Suprapubic skin (tissue), 4 donors: ENCODE data around the gene CFAP97D1. TPM values are rescaled to one million over a fixed set of nuclear protein-coding genes. Genes with fewer than 3 reads are reported as not detected.
A peak's percentile ranks its signal among the peaks of the same experiment; 100 is the strongest.
"Not testable (repeated sequence)": the region's sequence is repeated elsewhere in the genome, so short reads cannot be mapped to it uniquely, and the experiment has no call there.

Experiments used
- DNase-seq, 2 donors: peaks; one replicate each; pipeline ENCODE4 v3.0.0-alpha.2; 2019; ENCODE audit warnings: low spot score in 2 of 2
- H3K27ac ChIP-seq: fragments of 200-600 bp; sonication (generic); one replicate; pipeline ENCODE4 v1.5.1; 2019
- H3K27me3 ChIP-seq: fragments of 200-600 bp; sonication (generic); one replicate; pipeline ENCODE4 v1.5.1; 2019
- H3K36me3 ChIP-seq: fragments of 200-600 bp; sonication (generic); one replicate; pipeline ENCODE4 v1.5.1; 2019
- H3K4me1 ChIP-seq: fragments of 200-600 bp; sonication (generic); one replicate; pipeline ENCODE4 v1.5.1; 2019
- H3K4me3 ChIP-seq: fragments of 200-600 bp; sonication (generic); one replicate; pipeline ENCODE4 v1.5.1; 2019; ENCODE audit warnings: mild to moderate bottlenecking
- H3K9me3 ChIP-seq: fragments of 200-600 bp; sonication (generic); one replicate; pipeline ENCODE4 v1.5.1; 2019
- CTCF ChIP-seq, 2 donors: fragments of 200-600 bp in 1 of 2; fragments of 450-650 bp in 1 of 2; sonication (generic) in 1 of 2; IDR thresholded peaks; one replicate each; pipeline ENCODE4 v1.5.1; 2016 to 2019; ENCODE audit warnings: antibody characterized with exemption in 2 of 2, mild to moderate bottlenecking in 1 of 2, moderate library complexity in 1 of 2
- EP300 ChIP-seq: sonication (generic); formaldehyde crosslinking; IDR thresholded peaks from one replicate; pipeline ENCODE4 v1.6.1; 2017; ENCODE audit warnings: antibody characterized with exemption
- POLR2A ChIP-seq, 2 donors: fragments of 450-650 bp; IDR thresholded peaks; one replicate each; pipeline ENCODE4 v1.6.1; 2017; ENCODE audit warnings: antibody characterized with exemption in 2 of 2, mild to moderate bottlenecking in 2 of 2, moderate library complexity in 2 of 2
- POLR2AphosphoS5 ChIP-seq, 3 donors: sonication (generic); formaldehyde crosslinking; IDR thresholded peaks; one replicate each; pipeline ENCODE4 v1.6.1; 2017; ENCODE audit warnings: antibody characterized with exemption in 3 of 3
- WGBS: methylation state at CpG from one replicate; pipeline ENCODE4 v1.1.5; 2018; 5-methylcytosine and 5-hydroxymethylcytosine counted together
- total RNA-seq, 4 donors: library from RNA; depleted of rRNA; stranded (reverse); fragments of >200 nt; gene quantifications; one replicate each; pipeline ENCODE4 v1.1.0, GENCODE V29; 2016

CFAP97D1 gene
- total RNA-seq, 4 donors from 2014 or later, result 0.10 to 0.48 (median 0.13) TPM; not detected in 1

DNA sequence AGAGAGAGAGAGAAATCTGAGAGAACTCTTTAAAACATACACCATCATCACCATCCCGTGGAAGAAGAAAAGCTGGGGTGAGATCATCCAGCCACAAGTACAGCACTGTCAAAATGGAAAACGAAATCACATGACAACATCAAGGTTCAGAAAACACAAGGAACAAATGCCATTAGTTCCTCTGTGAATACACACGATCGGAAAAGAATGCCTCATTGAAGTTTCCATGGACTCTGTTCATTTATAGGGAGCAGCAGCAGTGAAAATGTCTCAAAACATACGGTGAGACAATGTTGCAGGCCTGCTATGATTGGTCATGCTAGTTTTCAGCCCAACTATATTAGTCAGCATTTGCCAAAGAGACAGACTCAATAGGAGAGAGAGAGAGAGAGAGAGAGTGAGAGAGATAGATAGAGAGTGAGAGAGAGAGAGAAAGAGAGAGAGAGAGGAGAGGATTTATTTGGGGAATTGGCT lies 4.4 kb downstream of the CFAP97D1 start:
- H3K4me1 ChIP-seq, result peaks cover 5% of the 10 kb centered on the region
- H3K36me3 ChIP-seq, result no peaks in the 10 kb centered on the region
- no peak for TF ChIP-seq POLR2A (IDR thresholded peaks at IDR 0.05)
- no peak for TF ChIP-seq CTCF (IDR thresholded peaks at IDR 0.05)
- no peak for TF ChIP-seq EP300
- TF ChIP-seq POLR2AphosphoS5 (IDR thresholded peaks at IDR 0.05), result no peak
- WGBS, result 51% methylated on average over 5 of the region's 5 CpGs
- no peaks in the 10 kb centered on the region for H3K9me3 ChIP-seq
- no peak for DNase-seq
- H3K27me3 ChIP-seq, result no peaks in the 10 kb centered on the region
- no peak overlapping the region for H3K27ac ChIP-seq
- H3K4me3 ChIP-seq, result no peak overlapping the region

DNA sequence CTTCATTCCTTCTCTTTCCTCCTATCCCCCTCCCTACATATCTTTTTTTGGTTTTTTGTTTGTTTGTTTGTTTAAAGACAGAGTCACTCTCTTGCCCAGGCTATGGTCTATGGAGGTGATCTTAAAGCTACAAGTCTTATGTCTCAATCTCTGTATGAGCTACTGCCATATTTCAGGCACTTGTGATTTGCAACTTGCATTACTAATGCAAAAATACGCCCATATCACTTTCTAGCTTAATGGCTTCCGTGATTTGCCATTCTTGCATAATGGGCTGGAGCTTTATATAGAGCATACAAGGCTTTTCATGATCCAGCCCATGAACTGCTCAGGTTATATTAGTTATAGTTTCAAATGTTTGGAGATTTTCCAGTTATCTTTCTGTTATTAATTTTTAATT lies 7.5 kb downstream of the CFAP97D1 start:
- Histone ChIP-seq H3K27me3 (no peaks in the 10 kb centered on the region), H3K4me1 (peaks cover 14% of the 10 kb centered on the region), H3K4me3 (no peak overlapping the region), H3K9me3 (no peaks in the 10 kb centered on the region), H3K27ac (no peak overlapping the region), H3K36me3 (no peaks in the 10 kb centered on the region)
- DNase-seq, result no peak
- 48% methylated on average over 2 of the region's 2 CpGs for WGBS
- no peak for TF ChIP-seq EP300

DNA sequence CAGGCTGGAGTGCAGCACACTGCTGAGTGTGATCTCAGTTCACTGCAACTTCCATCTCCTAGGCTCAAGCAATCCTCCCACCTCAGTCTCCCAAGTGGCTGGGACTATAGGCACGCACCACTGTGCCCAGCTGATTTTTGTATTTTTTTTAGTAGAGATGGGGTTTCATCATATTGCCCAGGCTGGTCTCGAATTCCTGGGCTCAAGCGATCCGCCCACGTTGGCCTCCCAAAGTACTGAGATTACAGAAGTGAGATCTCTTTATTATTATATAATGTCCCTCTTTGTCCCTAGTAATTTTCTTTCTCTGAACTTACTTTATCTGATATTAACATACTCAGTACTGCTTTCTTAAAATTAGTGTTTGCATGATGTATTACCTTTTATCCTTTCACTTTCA lies 8.3 kb downstream of the CFAP97D1 start:
- WGBS, result 84% methylated on average over 5 of the region's 5 CpGs
- no peak for DNase-seq

DNA sequence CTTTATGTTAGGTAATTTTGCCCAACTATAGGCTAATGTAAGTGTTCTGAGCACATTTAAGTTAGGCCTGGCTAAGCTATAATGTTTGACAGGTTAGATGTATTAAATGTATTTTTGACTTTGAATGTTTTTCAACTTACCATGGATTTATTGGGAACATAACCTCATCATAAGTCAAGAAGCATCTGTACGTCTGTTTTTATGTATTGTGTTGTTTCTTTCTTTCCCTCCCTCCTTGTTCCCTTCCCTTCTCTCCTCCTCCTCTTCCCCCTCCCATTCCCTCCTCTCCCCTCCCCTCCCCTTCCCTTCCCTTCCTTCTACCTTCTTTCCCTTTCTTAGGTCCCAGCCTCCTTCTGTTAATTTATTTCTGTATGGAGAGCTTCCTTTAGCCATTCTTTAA lies 9.2 kb downstream of the CFAP97D1 start:
- Histone ChIP-seq H3K27me3 (no peaks in the 10 kb centered on the region), H3K27ac (no peak overlapping the region), H3K4me3 (no peak overlapping the region), H3K36me3 (no peaks in the 10 kb centered on the region), H3K9me3 (no peaks in the 10 kb centered on the region), H3K4me1 (peaks cover 14% of the 10 kb centered on the region)
- no peak for TF ChIP-seq POLR2AphosphoS5 (IDR thresholded peaks at IDR 0.05)
- TF ChIP-seq CTCF (IDR thresholded peaks at IDR 0.05), result no peak
- TF ChIP-seq EP300, result no peak
- no peak for TF ChIP-seq POLR2A (IDR thresholded peaks at IDR 0.05)
- WGBS, result 82% methylated on average over 1 of the region's 1 CpG
- no peak for DNase-seq

More for the DNA sequence above, 8.3 kb downstream of the CFAP97D1 start:
- no peak overlapping the region for H3K4me3 ChIP-seq
- no peaks in the 10 kb centered on the region for H3K9me3 ChIP-seq
- TF ChIP-seq CTCF (IDR thresholded peaks at IDR 0.05) (no peak), POLR2A (IDR thresholded peaks at IDR 0.05) (no peak), POLR2AphosphoS5 (IDR thresholded peaks at IDR 0.05) (no peak), EP300 (no peak)
- H3K27me3 ChIP-seq, result no peaks in the 10 kb centered on the region
- H3K4me1 ChIP-seq, result peaks cover 14% of the 10 kb centered on the region
- H3K36me3 ChIP-seq, result no peaks in the 10 kb centered on the region
- H3K27ac ChIP-seq, result no peak overlapping the region

DNA sequence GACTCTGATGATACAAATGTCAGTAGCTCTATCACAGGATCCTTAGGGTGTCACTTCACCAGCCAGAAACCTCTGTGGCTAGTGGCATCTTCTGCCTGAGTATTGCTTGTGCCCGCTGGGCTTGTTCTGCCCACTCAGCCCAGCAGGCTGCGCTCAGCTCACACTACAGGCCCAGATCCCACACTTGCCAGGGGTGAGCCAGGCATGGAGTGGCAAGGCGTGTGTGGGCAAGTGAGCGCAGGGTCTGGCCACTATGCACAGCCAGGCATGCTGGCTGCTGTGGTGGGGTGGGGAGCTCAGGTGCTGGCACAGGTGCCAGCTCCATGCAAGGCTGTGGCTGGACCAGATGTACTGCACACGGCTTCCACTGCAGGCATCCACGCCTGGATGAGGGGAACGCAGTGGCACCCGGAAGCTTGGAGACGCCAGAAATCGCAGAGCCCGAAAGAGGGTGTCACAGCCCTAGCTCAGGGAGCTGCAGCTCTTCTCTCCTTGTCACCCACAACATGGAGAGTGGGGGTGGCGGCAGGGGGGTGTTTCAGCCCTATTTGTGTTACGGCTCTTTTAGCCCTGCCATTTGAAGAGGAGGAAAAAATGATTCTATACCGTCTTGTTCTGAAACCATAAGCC lies 10.2 kb downstream of the CFAP97D1 start:
- Histone ChIP-seq H3K9me3 (no peaks in the 10 kb centered on the region), H3K27ac (no peak overlapping the region), H3K4me3 (no peak overlapping the region), H3K4me1 (peaks cover 14% of the 10 kb centered on the region), H3K27me3 (no peaks in the 10 kb centered on the region), H3K36me3 (no peaks in the 10 kb centered on the region)
- DNase-seq, result no peak
- 58% methylated on average over 12 of the region's 14 CpGs for WGBS
- peak in 1 of 2 donors; percentile 38 for TF ChIP-seq CTCF (IDR thresholded peaks at IDR 0.05)
- TF ChIP-seq POLR2A (IDR thresholded peaks at IDR 0.05), result no peak

GRCh38 chr17:43791589-43791988 lies 11.4 kb downstream of the CFAP97D1 start:
- TF ChIP-seq POLR2A (IDR thresholded peaks at IDR 0.05) (no peak), CTCF (IDR thresholded peaks at IDR 0.05) (no peak), POLR2AphosphoS5 (IDR thresholded peaks at IDR 0.05) (no peak), EP300 (no peak)
- no peaks in the 10 kb centered on the region for H3K9me3 ChIP-seq
- no peak overlapping the region for H3K27ac ChIP-seq
- no peaks in the 10 kb centered on the region for H3K36me3 ChIP-seq
- no peak overlapping the region for H3K4me3 ChIP-seq
- WGBS, result 20% methylated on average over 3 of the region's 3 CpGs
- no peak for DNase-seq
- peaks cover 14% of the 10 kb centered on the region for H3K4me1 ChIP-seq
- H3K27me3 ChIP-seq, result no peaks in the 10 kb centered on the region

GRCh38 chr17:43792668-43793067 lies 12.4 kb downstream of the CFAP97D1 start:
- 78% methylated on average over 4 of the region's 4 CpGs for WGBS
- not testable (repeated sequence) for H3K27me3 ChIP-seq, H3K4me3 ChIP-seq, DNase-seq, H3K27ac ChIP-seq, H3K36me3 ChIP-seq, H3K9me3 ChIP-seq
- H3K4me1 ChIP-seq, result peaks cover 14% of the 10 kb centered on the region

DNA sequence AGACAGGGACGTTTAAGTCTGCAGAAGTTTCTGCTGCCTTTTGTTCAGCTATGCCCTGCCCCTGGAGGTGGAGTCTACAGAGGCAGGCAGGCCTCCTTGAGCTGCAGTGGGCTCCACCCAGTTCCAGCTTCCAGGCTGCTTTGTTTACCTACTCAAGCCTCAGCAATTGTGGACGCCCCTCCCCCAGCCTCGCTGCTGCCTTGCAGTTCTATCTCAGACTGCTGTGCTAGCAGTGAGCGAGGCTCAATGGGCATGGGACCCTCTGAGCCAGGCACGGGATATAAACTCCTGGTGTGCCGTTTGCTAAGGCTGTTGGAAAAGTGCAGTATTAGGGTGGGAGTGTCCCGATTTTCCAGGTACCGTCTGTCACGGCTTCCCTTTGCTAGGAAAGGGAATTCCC lies 17.8 kb downstream of the CFAP97D1 start:
- H3K9me3 ChIP-seq, H3K27ac ChIP-seq, H3K4me1 ChIP-seq, DNase-seq, H3K27me3 ChIP-seq, H3K36me3 ChIP-seq, H3K4me3 ChIP-seq: not testable (repeated sequence)
- WGBS, result 70% methylated on average over 2 of the region's 9 CpGs
